ENCODE measurements around the gene IKZF1.

IKZF1 gene

GRCh38 chr7:50264908-50265307 is 39.6 kb upstream of the IKZF1 start:
- no peak overlapping the region for H2BK120ac ChIP-seq (ENCODE audit: insufficient read depth, low read length, poor library complexity)
- H4K8ac ChIP-seq (ENCODE audit: low read depth, low read length): no peak overlapping the region
- no peak overlapping the region for H3K4me2 ChIP-seq (ENCODE audit: low read length)
- H3K14ac ChIP-seq (ENCODE audit: low read length): no peak overlapping the region
- H3K18ac ChIP-seq (ENCODE audit: low read length): no peak overlapping the region
- no peak overlapping the region for H2BK5ac ChIP-seq (ENCODE audit: low read depth, low read length, poor library complexity)
- no peaks in the 10 kb centered on the region for H3K79me1 ChIP-seq (ENCODE audit: low read length)
- no peak overlapping the region for H4K91ac ChIP-seq (ENCODE audit: low read depth, low read length)
- WGBS (ENCODE audit: extremely low coverage, insufficient coverage, insufficient read length): no CpG with 5 or more reads among the region's 3 CpGs
- no peaks in the 10 kb centered on the region for H3K79me2 ChIP-seq (ENCODE audit: control insufficient read depth, insufficient read depth, low read length, poor library complexity)
- no peak overlapping the region for H3K23ac ChIP-seq (ENCODE audit: low read length)
- peak in 1 of 2 donors; percentile 56 for DNase-seq
- H3K4me1 ChIP-seq (ENCODE audit: control insufficient read depth in 1 of 2, insufficient read depth in 2 of 2, low read length in 2 of 2): no peaks in the 10 kb centered on the region
- H3K9me3 ChIP-seq (ENCODE audit: insufficient read depth, low read depth, low read length): no peaks in the 10 kb centered on the region
- H3K27ac ChIP-seq (ENCODE audit: low read depth, low read length): no peak overlapping the region
- no peak overlapping the region for H2AK5ac ChIP-seq (ENCODE audit: low read length)
- H3K9ac ChIP-seq (ENCODE audit: low read length): no peak overlapping the region
- H2BK12ac ChIP-seq (ENCODE audit: low read length): no peak overlapping the region
- no peak overlapping the region for H4K12ac ChIP-seq (ENCODE audit: low read depth, low read length)
- H3K4me3 ChIP-seq (ENCODE audit: low read depth, low read length): no peak overlapping the region
- H3K27me3 ChIP-seq (ENCODE audit: insufficient read depth, low read length): no peaks in the 10 kb centered on the region
- no peaks in the 10 kb centered on the region for H3K36me3 ChIP-seq (ENCODE audit: control insufficient read depth in 1 of 2, insufficient read depth in 2 of 2, low read length in 2 of 2)
- no peak overlapping the region for H2AFZ ChIP-seq (ENCODE audit: insufficient read depth, low read length, poor library complexity)
- H3K4ac ChIP-seq (ENCODE audit: low read depth, low read length): no peak overlapping the region

GRCh38 chr7:50265968-50266634 is 38.4 kb upstream of the IKZF1 start:
- no peak overlapping the region for H3K18ac ChIP-seq (ENCODE audit: low read length)
- H3K4ac ChIP-seq (ENCODE audit: low read depth, low read length): no peak overlapping the region
- no peak overlapping the region for H4K12ac ChIP-seq (ENCODE audit: low read depth, low read length)
- H2AFZ ChIP-seq (ENCODE audit: insufficient read depth, low read length, poor library complexity): no peak overlapping the region
- no peak overlapping the region for H3K27ac ChIP-seq (ENCODE audit: low read depth, low read length)
- peak overlapping the region; percentile 29 for H3K23ac ChIP-seq (ENCODE audit: low read length)
- no peak overlapping the region for H4K91ac ChIP-seq (ENCODE audit: low read depth, low read length)
- H2BK120ac ChIP-seq (ENCODE audit: insufficient read depth, low read length, poor library complexity): no peak overlapping the region
- no peak overlapping the region for H3K14ac ChIP-seq (ENCODE audit: low read length)
- no CpG with 5 or more reads among the region's 6 CpGs for WGBS (ENCODE audit: extremely low coverage, insufficient coverage, insufficient read length)
- no peak overlapping the region for H3K9ac ChIP-seq (ENCODE audit: low read length)
- no peak overlapping the region for H2BK12ac ChIP-seq (ENCODE audit: low read length)
- H3K4me1 ChIP-seq (ENCODE audit: control insufficient read depth in 1 of 2, insufficient read depth in 2 of 2, low read length in 2 of 2): no peaks in the 10 kb centered on the region
- H3K36me3 ChIP-seq (ENCODE audit: control insufficient read depth in 1 of 2, insufficient read depth in 2 of 2, low read length in 2 of 2): no peaks in the 10 kb centered on the region
- H3K79me2 ChIP-seq (ENCODE audit: control insufficient read depth, insufficient read depth, low read length, poor library complexity): no peaks in the 10 kb centered on the region
- no peak overlapping the region for H3K4me2 ChIP-seq (ENCODE audit: low read length)
- H3K9me3 ChIP-seq (ENCODE audit: insufficient read depth, low read depth, low read length): no peaks in the 10 kb centered on the region
- H2BK5ac ChIP-seq (ENCODE audit: low read depth, low read length, poor library complexity): no peak overlapping the region
- H3K27me3 ChIP-seq (ENCODE audit: insufficient read depth, low read length): no peaks in the 10 kb centered on the region
- H3K79me1 ChIP-seq (ENCODE audit: low read length): no peaks in the 10 kb centered on the region
- H2AK5ac ChIP-seq (ENCODE audit: low read length): no peak overlapping the region
- no peak overlapping the region for H4K8ac ChIP-seq (ENCODE audit: low read depth, low read length)
- DNase-seq: no peak
- no peak overlapping the region for H3K4me3 ChIP-seq (ENCODE audit: low read depth, low read length)

GRCh38 chr7:50266635-50267386 is 37.7 kb upstream of the IKZF1 start:
- WGBS (ENCODE audit: extremely low coverage, insufficient coverage, insufficient read length): no CpG with 5 or more reads among the region's 11 CpGs
- Histone ChIP-seq H3K79me1 (ENCODE audit: low read length) (no peaks in the 10 kb centered on the region), H3K27me3 (ENCODE audit: insufficient read depth, low read length) (no peaks in the 10 kb centered on the region), H3K4ac (ENCODE audit: low read depth, low read length) (no peak overlapping the region), H3K4me2 (ENCODE audit: low read length) (no peak overlapping the region), H4K8ac (ENCODE audit: low read depth, low read length) (no peak overlapping the region), H3K79me2 (ENCODE audit: control insufficient read depth, insufficient read depth, low read length, poor library complexity) (no peaks in the 10 kb centered on the region), H3K23ac (ENCODE audit: low read length) (no peak overlapping the region), H2BK5ac (ENCODE audit: low read depth, low read length, poor library complexity) (no peak overlapping the region), H3K36me3 (ENCODE audit: control insufficient read depth in 1 of 2, insufficient read depth in 2 of 2, low read length in 2 of 2) (no peaks in the 10 kb centered on the region), H3K9me3 (ENCODE audit: insufficient read depth, low read depth, low read length) (no peaks in the 10 kb centered on the region), H3K4me1 (ENCODE audit: control insufficient read depth in 1 of 2, insufficient read depth in 2 of 2, low read length in 2 of 2) (no peaks in the 10 kb centered on the region), H2AK5ac (ENCODE audit: low read length) (no peak overlapping the region), H2BK120ac (ENCODE audit: insufficient read depth, low read length, poor library complexity) (no peak overlapping the region), H3K18ac (ENCODE audit: low read length) (no peak overlapping the region), H2AFZ (ENCODE audit: insufficient read depth, low read length, poor library complexity) (no peak overlapping the region), H3K4me3 (ENCODE audit: low read depth, low read length) (no peak overlapping the region), H4K12ac (ENCODE audit: low read depth, low read length) (no peak overlapping the region), H4K91ac (ENCODE audit: low read depth, low read length) (no peak overlapping the region), H3K9ac (ENCODE audit: low read length) (no peak overlapping the region), H3K27ac (ENCODE audit: low read depth, low read length) (no peak overlapping the region), H2BK12ac (ENCODE audit: low read length) (no peak overlapping the region), H3K14ac (ENCODE audit: low read length) (no peak overlapping the region)
- no peak for DNase-seq

- H3K4me1 ChIP-seq (ENCODE audit: control insufficient read depth in 1 of 2, insufficient read depth in 2 of 2, low read length in 2 of 2): no peaks in the 10 kb centered on the region
- H2BK12ac ChIP-seq (ENCODE audit: low read length): no peak overlapping the region
- no peaks in the 10 kb centered on the region for H3K36me3 ChIP-seq (ENCODE audit: control insufficient read depth in 1 of 2, insufficient read depth in 2 of 2, low read length in 2 of 2)
- H3K79me2 ChIP-seq (ENCODE audit: control insufficient read depth, insufficient read depth, low read length, poor library complexity): no peaks in the 10 kb centered on the region
- no peaks in the 10 kb centered on the region for H3K9me3 ChIP-seq (ENCODE audit: insufficient read depth, low read depth, low read length)
- H2AFZ ChIP-seq (ENCODE audit: insufficient read depth, low read length, poor library complexity): no peak overlapping the region
- no peak overlapping the region for H2BK120ac ChIP-seq (ENCODE audit: insufficient read depth, low read length, poor library complexity)
- H3K9ac ChIP-seq (ENCODE audit: low read length): no peak overlapping the region
- H3K4ac ChIP-seq (ENCODE audit: low read depth, low read length): no peak overlapping the region
- H3K14ac ChIP-seq (ENCODE audit: low read length): no peak overlapping the region
- no peak overlapping the region for H4K12ac ChIP-seq (ENCODE audit: low read depth, low read length)
- H2AK5ac ChIP-seq (ENCODE audit: low read length): no peak overlapping the region
- H3K4me2 ChIP-seq (ENCODE audit: low read length): no peak overlapping the region
- H3K18ac ChIP-seq (ENCODE audit: low read length): no peak overlapping the region
- peak overlapping the region; percentile 17 for H3K23ac ChIP-seq (ENCODE audit: low read length)
- no CpG with 5 or more reads among the region's 2 CpGs for WGBS (ENCODE audit: extremely low coverage, insufficient coverage, insufficient read length)
- H3K4me3 ChIP-seq (ENCODE audit: low read depth, low read length): no peak overlapping the region
- no peak overlapping the region for H4K8ac ChIP-seq (ENCODE audit: low read depth, low read length)
- no peaks in the 10 kb centered on the region for H3K27me3 ChIP-seq (ENCODE audit: insufficient read depth, low read length)
- H4K91ac ChIP-seq (ENCODE audit: low read depth, low read length): no peak overlapping the region
- DNase-seq: no peak
- H2BK5ac ChIP-seq (ENCODE audit: low read depth, low read length, poor library complexity): no peak overlapping the region
- H3K27ac ChIP-seq (ENCODE audit: low read depth, low read length): no peak overlapping the region
- no peaks in the 10 kb centered on the region for H3K79me1 ChIP-seq (ENCODE audit: low read length)
Measured at GRCh38 chr7:50267525-50268041, 36.9 kb upstream of the IKZF1 start.

All from trophoblast cell (in vitro differentiated cells and primary cell).